HG02763 (cell line): ENCODE results near the gene FGFBP2.

Experiments used
- ATAC-seq: cut with Tn5 transposase; IDR thresholded peaks from one replicate; pipeline ENCODE4 v1.9.1; 2021; ENCODE audit warnings: mild to moderate bottlenecking, moderate library complexity; ENCODE audit not compliant: unreplicated experiment

Gene FGFBP2

DNA sequence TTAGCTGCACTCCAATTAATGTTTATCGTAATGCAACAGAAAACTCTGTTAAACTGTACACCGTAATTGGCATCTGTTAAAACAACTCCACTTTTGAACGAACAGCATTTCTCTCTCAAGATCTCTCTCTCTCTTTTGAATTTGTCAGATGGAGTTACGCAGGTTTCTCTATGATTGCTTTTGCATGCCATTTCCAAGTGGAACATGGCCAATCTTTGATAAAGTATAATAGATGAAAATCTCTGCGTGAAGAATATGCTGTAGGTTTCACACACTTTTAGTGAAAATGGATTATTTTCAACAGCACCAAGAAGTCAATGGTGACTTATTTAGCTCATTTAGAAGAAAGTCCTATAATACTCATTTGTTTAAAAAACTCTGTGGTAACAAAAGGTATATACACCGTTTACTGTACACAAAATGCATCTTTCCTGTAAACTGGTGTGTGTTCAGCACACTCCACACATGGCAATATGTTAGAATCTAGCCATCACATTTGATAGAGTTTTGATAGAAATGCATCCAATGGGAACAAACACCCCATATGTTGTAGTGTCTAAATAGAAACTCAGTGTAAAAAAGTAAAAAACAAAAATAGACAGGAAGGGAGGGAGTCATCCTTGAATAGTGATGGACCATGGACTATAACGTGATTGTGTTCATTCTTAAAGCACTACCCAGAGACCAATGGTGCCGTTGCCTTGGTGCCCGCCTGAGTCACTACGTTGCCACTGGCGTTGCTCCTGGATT lies 5.8 kb upstream of the FGFBP2 start:
- ATAC-seq: no peak

DNA sequence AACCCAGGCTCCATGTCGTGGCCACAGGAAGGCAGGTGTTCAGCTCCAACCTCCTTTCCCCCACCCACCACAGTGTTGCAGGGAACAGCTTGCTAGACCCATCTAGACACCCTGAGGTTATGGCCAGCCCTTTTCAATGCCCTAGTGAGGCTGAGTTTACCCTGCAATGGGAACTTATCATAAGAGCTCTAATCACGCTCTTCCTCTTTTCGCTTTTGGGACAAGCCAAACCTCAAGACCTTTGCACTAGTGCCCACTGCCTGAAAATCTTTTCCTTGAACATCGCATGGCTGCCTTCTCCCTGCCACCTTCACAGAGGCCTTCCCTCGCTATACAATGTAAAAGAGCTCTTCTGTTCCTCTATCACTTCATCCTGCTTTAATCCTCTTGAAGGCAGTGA lies 2.4 kb upstream of the FGFBP2 start:
- ATAC-seq: no peak

DNA sequence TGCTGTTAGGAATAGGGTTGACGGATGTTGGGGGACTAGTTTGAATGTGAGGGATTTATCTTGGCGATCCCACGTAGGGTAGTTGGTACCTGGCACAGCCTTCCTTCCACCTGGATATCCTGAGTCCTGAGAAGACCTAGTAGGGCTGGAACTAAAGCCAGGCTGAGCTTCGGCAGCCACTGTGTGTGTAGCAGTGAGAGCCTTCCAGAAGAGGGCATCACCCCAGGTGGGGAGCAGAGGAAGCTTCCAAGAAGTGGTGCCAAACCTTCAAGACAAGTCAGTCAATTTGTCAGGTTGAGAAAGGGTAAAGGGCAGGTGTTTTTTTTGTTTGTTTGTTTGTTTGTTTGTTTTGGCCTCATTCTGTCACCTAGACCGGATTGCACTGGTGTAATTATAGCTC lies 1.2 kb upstream of the FGFBP2 start:
- ATAC-seq: no peak

DNA sequence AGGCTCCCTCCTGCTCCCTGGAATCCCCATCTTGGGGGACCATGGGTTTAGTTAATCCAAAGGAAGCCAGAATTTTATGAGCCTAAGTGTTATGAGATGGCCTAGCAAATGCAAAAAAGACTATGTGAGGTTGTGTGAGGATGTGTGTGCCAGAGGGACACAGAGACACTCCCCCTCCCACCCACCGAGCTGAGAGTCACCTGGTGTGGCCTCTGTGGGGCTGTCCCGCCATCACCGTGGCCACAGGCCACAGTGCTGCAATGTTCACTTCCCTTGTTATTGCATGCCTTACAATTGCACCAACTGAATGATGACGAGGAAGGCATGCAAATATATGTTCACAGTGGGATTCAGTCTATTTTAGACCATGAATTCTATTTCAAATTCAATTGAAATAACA lies 601 bp upstream of the FGFBP2 start:
- ATAC-seq: peak; percentile 70

DNA sequence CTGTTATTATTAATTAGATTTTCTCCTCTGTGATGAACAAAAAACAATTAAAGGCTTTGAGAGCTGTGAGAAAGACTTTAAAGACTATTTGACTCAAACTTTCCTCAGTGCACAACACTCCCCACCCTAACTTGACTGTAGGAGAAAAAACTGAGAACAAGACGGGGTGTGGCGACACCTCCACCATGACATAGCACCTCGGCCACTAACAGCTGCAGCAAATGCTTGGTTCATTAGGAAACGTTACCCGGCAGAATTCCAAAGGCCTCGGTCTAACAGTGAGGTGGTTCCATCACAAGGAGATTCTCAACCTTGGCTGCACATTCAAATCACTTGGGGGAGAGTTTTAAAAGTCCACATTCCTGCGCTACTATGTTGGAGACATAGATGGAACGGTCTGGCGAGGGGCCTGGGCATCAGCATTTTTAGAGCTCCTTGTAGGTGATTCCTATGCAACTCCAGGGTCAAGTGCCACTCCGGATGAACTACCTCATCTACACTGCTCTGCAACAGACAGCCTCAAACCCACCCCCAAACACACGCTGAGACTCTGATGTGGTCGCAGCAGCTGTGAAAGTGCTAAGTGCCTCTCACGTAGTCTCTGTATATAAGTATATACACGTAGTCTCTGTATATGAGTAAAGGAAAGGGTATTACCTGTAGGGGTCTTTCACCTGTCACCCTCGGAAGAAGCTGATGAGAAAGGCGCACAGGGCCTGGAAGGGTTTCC lies 1.0 kb downstream of the FGFBP2 start:
- ATAC-seq: no peak

DNA sequence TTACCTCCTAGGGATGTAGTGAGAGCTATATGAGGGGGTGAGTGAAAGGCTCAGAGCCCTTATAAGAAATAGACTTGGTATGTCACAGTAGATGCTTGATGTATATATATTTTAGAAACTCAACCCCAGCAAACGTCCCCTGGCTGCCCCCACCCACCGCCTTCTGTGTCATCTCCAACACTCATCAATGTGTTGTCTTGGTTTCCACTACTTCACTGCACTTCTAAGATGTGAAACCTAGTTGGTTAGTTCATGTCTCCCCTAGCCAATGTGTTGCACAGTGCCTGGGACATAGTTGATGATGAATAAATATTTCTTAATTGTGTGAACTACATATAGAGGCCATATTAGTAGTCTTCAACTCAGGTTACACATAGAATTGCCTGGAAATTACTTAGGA lies 4.4 kb downstream of the FGFBP2 start:
- no peak for ATAC-seq

DNA sequence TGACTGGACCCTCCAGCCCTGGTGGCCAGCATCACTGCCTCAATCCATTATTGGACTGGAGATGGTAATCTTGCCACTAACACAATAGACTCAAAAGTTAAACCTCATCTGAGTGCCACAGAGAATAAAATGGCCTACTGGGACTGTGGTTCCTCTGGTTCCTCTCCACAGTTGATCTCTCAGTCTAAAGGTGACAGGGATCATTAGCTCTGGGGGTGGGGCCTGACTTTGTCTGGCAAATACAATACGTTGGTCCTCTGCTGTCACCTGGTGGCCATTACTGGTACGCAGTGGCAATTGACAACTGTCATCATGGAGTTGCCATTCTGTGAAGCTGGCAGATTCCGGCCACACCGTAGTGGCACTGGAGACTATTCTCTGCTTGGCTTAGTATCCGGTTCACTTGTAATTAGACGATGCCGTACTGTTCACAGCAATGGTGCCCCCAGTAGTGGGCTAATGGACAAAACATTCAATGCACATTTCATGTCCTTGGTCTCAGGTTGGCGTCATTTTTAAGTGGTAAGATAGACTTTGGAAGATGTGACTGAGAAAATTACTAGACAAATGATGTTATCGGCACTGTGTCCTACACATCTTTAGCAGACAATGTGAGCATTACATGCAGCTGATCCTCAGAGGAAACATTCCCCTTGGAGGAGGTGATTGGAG lies 6.7 kb downstream of the FGFBP2 start:
- peak; percentile 94 for ATAC-seq

DNA sequence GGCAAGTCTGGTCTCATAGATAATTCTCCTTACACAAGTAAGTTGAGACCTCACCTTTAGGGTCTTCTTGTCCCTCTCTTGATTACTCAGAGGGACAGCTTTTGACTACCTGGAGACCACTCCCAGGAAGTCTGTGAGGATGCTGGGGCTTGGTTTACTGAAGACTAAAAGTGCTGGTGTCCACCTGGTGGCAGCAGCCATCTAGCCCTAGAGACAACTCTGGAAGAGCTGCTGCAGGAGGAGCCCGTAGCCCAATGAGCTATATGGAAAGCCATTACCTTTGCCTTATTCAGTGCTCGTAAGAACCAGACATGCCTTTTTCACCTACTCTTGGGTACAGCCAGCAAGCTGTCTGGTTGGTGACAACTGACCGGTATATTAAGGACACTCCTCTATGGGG lies 7.3 kb downstream of the FGFBP2 start:
- ATAC-seq: no peak

DNA sequence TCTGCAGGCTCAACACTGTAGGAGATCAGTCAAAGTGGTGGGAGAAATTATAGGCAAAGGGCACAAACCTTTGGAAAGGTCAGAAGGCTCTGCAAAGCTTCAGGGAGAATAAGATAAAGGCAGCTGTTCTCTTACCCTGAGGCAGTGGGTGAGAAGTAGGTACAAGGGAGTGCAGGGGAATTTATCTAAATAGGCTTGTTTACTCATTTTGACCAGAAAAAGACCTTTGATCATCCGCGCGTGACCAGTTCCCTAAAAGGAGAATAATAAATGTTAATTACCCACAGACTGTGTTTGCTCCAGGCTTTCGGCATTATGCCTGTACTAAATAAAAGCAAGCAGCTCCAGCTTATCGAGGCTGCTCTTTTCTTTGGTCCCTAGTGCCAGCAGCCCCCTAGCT lies 9.3 kb downstream of the FGFBP2 start:
- no peak for ATAC-seq

DNA sequence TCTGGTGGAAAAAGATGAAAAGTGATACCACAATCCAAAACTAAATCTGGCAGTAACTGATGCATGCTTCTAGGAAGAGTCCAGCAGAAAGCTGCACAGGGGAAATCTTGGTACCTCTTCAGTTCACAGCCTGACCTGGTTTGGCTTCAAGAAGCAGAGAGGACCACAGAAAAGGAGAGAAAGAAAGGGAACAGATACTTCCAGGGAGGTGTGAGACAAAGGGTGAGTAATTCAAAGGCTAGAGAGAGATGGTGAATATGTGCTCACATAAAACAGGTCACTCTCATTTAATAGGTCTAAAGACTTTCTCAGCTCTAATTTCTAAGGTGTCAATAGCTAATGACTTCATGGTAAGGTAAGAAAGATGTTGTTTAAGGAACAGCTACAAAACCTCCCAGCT lies 11.2 kb downstream of the FGFBP2 start:
- ATAC-seq: no peak

DNA sequence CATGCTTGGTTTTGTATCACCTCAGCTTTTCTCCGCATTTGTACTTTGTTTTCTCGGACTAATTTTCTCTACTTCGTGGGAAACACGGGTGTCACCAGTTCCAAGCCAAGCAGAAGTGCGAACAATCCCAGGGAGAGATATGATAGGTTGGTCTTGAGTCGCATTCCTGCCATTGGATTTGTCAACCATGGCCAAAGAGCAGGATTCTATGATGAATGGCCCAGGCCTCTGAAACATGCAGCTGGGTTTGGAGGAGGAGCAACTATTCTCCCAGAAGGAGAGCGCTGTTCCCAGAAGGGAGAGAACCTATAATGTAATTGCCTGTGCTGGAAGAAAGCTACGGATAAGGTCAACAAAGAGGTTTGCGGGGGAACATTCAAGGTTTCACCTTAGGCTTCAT lies 14.1 kb downstream of the FGFBP2 start:
- no peak for ATAC-seq

DNA sequence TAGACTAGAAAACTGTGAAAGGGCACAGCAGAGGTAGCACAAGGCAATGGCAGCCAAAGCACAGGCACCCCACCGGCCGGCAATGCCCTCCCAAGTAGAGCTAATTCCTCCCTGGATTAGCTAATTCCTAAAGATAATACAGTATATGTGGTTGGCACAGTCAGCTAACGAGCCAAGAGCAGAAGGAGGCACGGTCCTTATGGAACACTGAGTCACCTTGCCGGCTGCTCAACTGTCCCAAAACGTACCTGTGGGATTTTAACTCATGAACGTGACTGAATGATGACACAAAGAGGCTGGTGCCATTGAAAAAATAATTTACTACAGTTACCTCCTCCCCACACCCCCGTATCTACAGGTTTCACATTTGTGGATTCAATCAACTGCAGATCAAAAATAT lies 15.3 kb downstream of the FGFBP2 start:
- no peak for ATAC-seq

DNA sequence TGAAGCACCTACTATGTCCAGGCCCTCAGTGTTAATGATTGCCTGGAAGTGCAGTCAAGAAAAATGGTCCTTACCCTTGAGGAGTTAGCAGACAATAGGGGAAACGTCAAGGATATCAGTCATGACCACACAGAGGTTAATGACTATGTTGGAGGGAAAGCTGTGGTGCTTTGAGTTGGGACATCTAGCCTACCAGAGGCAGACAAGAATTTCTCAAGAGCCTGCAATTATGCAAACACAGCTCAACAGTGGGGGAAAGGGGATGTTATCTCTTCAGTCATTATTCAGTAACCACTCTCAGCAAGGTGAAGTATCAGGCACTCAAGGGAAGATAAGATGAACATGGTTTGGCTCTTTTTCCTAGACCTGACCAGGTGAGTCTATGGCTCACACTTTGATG lies 17.5 kb downstream of the FGFBP2 start:
- no peak for ATAC-seq

DNA sequence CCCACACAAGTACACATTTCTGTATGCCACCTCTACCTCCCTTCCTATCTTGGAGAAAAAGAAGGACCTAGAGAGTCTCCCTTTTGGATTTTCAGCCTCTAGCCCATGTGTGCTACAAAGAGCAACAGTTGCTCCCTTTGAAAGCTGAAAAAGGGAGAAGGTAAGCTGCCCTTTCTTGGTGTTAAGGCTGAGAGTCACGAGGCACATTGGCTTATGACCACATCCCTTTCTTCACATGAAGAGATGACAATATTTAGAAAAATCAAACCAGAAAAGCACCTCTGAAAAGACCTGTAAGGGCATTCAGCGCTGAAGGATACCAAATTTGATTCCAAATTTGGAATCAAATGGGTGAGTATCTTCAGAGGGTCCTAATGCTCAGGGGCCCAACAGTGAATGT lies 18.1 kb downstream of the FGFBP2 start:
- ATAC-seq: no peak

DNA sequence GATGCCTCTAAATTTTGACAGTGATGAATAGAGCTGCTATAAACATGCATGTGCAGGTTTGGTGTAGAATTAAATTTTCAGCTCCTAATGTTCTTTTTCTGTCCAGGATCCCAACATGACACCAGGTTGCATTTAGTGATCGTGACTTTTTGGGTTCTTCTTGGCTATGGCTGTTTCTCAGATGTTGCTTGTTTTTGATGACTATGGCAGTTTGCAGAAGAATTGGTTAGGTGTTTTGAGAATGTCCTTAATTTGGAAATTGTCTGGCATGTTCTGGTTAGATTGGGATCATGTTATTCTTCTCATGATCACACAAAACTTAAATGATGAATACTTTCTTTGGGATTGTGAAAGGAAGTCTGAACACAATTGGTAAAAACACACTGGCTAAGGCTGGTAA lies 20.7 kb downstream of the FGFBP2 start:
- ATAC-seq: no peak

DNA sequence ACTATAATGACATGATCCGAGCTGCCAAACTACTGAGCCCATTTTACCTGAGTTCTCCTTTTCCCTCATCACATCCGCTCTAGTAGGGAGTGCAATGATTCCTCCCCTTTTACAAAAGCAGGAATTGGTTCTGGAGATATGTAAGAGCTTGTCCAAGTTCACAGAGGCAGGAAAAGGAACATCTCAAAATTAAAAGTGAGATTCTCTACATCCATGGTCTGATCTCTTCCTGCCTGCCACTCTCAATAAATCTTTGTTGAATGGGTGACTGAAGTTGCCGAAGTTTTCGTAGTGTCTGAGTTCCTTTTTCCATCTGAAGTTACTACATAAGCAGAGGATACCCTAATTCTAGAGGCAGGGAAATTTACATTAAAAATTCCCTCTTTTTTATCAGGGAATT lies 24.3 kb downstream of the FGFBP2 start, which contains the start of gene FGFBP1:
Gene FGFBP1, minus strand, starts transcription at position 101 of the 400 bp plus-strand sequence. CDS start 2,108 bp downstream, outside the sequence.
- ATAC-seq: no peak

DNA sequence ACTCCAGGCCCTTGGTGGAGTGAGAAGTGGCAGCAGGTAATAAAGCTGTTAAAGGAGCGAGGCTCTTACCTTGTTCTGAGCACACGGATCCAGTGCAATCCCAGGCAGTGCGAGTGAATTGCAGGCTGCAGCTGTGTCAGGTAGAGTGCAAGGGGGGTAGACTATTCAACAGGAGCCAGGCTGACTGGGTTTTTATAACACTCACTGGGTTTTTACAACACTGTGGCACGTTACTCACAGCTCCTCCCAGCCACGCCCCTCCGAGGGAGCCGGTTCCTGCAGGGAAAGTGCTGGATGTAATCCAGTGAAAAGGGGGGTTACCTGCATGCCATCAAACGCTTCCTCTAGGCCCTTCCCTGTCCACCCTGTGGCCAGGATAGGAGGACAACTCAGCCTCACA lies 24.8 kb downstream of the FGFBP2 start:
- no peak for ATAC-seq

DNA sequence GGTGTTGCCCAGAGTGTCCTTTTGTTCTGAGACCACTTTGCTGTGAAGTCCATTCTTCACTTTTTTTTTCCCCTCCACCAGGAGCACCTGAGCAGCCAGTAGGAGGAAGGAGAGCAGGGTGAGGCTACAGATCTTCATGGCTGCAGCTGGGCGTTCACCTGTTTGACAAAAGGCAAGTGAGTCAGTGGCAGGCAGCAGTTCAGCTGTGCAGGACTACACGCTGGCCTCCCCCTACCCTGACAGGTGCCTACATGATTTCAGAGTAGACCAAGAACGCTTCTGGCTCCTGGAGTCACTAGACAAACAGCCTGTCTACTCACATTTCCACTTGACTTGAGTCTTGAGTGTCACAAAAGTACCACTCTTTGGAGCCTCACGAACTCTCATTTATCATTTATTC lies 26.5 kb downstream of the FGFBP2 start:
- ATAC-seq: no peak

DNA sequence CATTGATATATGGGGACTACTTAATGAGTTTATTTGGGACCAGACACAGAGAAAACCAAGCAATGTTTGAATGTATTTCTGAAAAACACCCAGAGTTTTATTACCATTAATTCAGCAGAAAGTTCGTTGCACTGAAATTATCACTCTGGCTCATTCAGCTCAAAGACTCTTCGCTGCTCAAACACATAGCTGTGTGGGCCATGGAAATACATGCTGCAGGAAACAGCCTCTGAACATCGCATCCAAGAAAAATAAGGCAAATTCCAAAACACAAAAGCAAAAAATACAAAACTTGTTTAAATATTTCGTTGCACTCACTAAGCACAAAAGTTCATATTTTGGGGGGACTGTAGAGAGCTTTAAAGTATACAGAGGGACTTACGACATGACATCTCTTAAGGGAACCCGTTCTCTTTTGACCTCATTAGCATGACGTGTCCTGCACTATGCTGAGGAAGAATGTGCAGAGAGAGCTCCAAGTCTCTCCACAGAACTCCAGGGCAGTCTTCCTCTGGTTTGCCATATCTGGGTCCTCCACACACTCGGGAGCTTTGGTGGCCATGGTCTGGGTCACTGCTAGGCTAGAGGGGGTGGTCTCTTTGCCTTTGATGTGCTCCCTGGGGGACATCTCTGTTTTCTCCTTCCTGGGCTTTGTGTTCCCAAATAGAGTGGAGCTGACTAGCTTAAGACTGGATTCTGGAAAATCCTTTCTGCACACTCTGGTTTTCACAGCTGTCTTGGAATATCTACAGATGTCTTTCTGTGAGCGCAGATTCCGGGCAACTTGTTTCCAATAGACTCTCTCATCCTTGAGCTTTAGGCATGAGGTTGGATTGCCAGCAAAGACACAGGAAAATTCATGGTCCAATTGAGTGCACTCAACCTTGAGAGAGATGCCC lies 27.2 kb downstream of the FGFBP2 start:
- no peak for ATAC-seq

DNA sequence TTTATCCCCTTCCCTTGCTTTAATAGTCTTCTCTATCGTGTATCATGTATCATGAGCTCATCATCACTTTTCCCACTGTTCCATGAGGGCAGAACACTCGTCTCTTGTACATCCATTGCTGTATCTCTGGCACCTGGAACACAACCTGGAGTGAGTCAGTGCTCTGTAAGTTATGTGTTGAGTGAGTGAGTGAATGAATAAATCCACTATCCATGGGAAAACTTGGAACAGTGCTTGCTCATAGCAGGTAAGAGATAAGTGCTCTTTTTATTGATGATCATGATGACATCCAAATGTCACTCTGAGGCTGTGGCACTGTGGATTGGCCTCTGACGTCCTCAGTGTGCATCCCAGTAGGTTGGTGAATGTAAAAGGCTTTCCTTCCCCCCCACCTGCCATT lies 28.7 kb downstream of the FGFBP2 start:
- ATAC-seq: no peak
